BLaER1 (cell line): ENCODE results near the gene CYP26A1.
"Not testable (repeated sequence)": the region's sequence is repeated elsewhere in the genome, so short reads cannot be mapped to it uniquely, and the experiment has no call there.

ENCODE experiments used
- H3K27ac ChIP-seq: shearing (Covaris generic); formaldehyde crosslinking; 2 replicates; pipeline ENCODE4 v1.8.1; 2022
- H3K27me3 ChIP-seq: shearing (Covaris generic); formaldehyde crosslinking; 2 replicates; pipeline ENCODE4 v1.8.1; 2022
- H3K36me3 ChIP-seq: shearing (Covaris generic); formaldehyde crosslinking; 2 replicates; pipeline ENCODE4 v1.8.1; 2022
- H3K4me1 ChIP-seq: shearing (Covaris generic); formaldehyde crosslinking; 2 replicates; pipeline ENCODE4 v1.8.1; 2022
- H3K4me2 ChIP-seq: shearing (Covaris generic); formaldehyde crosslinking; 2 replicates; pipeline ENCODE4 v1.8.1; 2022
- H3K4me3 ChIP-seq: shearing (Covaris generic); formaldehyde crosslinking; 2 replicates; pipeline ENCODE4 v1.8.1; 2022
- H3K9ac ChIP-seq: shearing (Covaris generic); formaldehyde crosslinking; 2 replicates; pipeline ENCODE4 v1.8.1; 2022
- H3K9me3 ChIP-seq: shearing (Covaris generic); formaldehyde crosslinking; 2 replicates; pipeline ENCODE4 v1.8.1; 2022
- H4K20me1 ChIP-seq: shearing (Covaris generic); formaldehyde crosslinking; 2 replicates; pipeline ENCODE4 v1.8.1; 2022
- Cebpa-rat ChIP-seq: shearing (Covaris generic); IDR thresholded peaks from 2 replicates; pipeline ENCODE4 v1.8.1; 2022

The CYP26A1 gene

GRCh38 chr10:93087846-93088245, 14.2 kb downstream of the CYP26A1 start:
- Histone ChIP-seq H3K9ac (no peak overlapping the region), H3K4me1 (peaks cover 17% of the 10 kb centered on the region), H3K27me3 (no peaks in the 10 kb centered on the region), H4K20me1 (no peaks in the 10 kb centered on the region), H3K27ac (no peak overlapping the region), H3K9me3 (no peaks in the 10 kb centered on the region), H3K4me3 (no peak overlapping the region), H3K36me3 (no peaks in the 10 kb centered on the region), H3K4me2 (no peak overlapping the region)
- TF ChIP-seq Cebpa-rat: no peak

GRCh38 chr10:93088466-93088865, 14.8 kb downstream of the CYP26A1 start:
- Histone ChIP-seq H3K27me3 (no peaks in the 10 kb centered on the region), H3K4me3 (no peak overlapping the region), H3K27ac (no peak overlapping the region), H4K20me1 (no peaks in the 10 kb centered on the region), H3K9ac (no peak overlapping the region), H3K4me2 (no peak overlapping the region), H3K36me3 (no peaks in the 10 kb centered on the region), H3K4me1 (peaks cover 17% of the 10 kb centered on the region), H3K9me3 (no peaks in the 10 kb centered on the region)
- TF ChIP-seq Cebpa-rat: no peak

GRCh38 chr10:93090619-93091018, 16.9 kb downstream of the CYP26A1 start:
- Histone ChIP-seq H4K20me1 (no peaks in the 10 kb centered on the region), H3K4me2 (no peak overlapping the region), H3K4me1 (peaks cover 9% of the 10 kb centered on the region), H3K36me3 (no peaks in the 10 kb centered on the region), H3K4me3 (no peak overlapping the region), H3K27me3 (no peaks in the 10 kb centered on the region), H3K9me3 (no peaks in the 10 kb centered on the region), H3K9ac (no peak overlapping the region), H3K27ac (no peak overlapping the region)
- no peak for TF ChIP-seq Cebpa-rat

- H3K4me1 ChIP-seq: peaks cover 4% of the 10 kb centered on the region; the same call in 1 of the 2 replicates
- H3K4me3 ChIP-seq: no peak overlapping the region
- H3K27ac ChIP-seq: no peak overlapping the region
- no peak overlapping the region for H3K4me2 ChIP-seq
- H3K27me3 ChIP-seq: no peaks in the 10 kb centered on the region
- no peak overlapping the region for H3K9ac ChIP-seq
- no peaks in the 10 kb centered on the region for H3K36me3 ChIP-seq
- H4K20me1 ChIP-seq: no peaks in the 10 kb centered on the region
- TF ChIP-seq Cebpa-rat: peak; percentile 64
- no peaks in the 10 kb centered on the region for H3K9me3 ChIP-seq
Measured at GRCh38 chr10:93091960-93092359, 18.3 kb downstream of the CYP26A1 start.

- Histone ChIP-seq H3K4me1 (no peaks in the 10 kb centered on the region), H3K4me2 (no peak overlapping the region), H3K36me3 (no peaks in the 10 kb centered on the region), H3K9ac (no peak overlapping the region), H3K9me3 (no peaks in the 10 kb centered on the region), H4K20me1 (no peaks in the 10 kb centered on the region), H3K4me3 (no peak overlapping the region), H3K27ac (no peak overlapping the region), H3K27me3 (no peaks in the 10 kb centered on the region)
- no peak for TF ChIP-seq Cebpa-rat
Measured at GRCh38 chr10:93095225-93095624, 21.5 kb downstream of the CYP26A1 start.

GRCh38 chr10:93096901-93097300, 23.2 kb downstream of the CYP26A1 start:
- Histone ChIP-seq H3K27me3 (no peaks in the 10 kb centered on the region), H3K4me2 (no peak overlapping the region), H3K4me3 (no peak overlapping the region), H3K4me1 (no peaks in the 10 kb centered on the region), H3K9me3 (no peaks in the 10 kb centered on the region), H3K27ac (no peak overlapping the region), H4K20me1 (no peaks in the 10 kb centered on the region), H3K9ac (no peak overlapping the region), H3K36me3 (no peaks in the 10 kb centered on the region)
- TF ChIP-seq Cebpa-rat: no peak

- TF ChIP-seq Cebpa-rat: no peak
- H4K20me1 ChIP-seq: no peaks in the 10 kb centered on the region
- no peak overlapping the region for H3K27ac ChIP-seq
- H3K4me2 ChIP-seq: no peak overlapping the region
- H3K36me3 ChIP-seq: no peaks in the 10 kb centered on the region
- H3K27me3 ChIP-seq: no peaks in the 10 kb centered on the region
- no peaks in the 10 kb centered on the region for H3K4me1 ChIP-seq
- H3K4me3 ChIP-seq: no peak overlapping the region
- H3K9ac ChIP-seq: no peak overlapping the region
- no peaks in the 10 kb centered on the region for H3K9me3 ChIP-seq
Measured at GRCh38 chr10:93097386-93097785, 23.7 kb downstream of the CYP26A1 start.

GRCh38 chr10:93098816-93099215, 25.1 kb downstream of the CYP26A1 start:
- Histone ChIP-seq H3K4me3 (no peak overlapping the region), H3K36me3 (no peaks in the 10 kb centered on the region), H3K27me3 (no peaks in the 10 kb centered on the region), H3K4me2 (no peak overlapping the region), H3K27ac (no peak overlapping the region), H3K4me1 (no peaks in the 10 kb centered on the region), H4K20me1 (no peaks in the 10 kb centered on the region), H3K9ac (no peak overlapping the region), H3K9me3 (no peaks in the 10 kb centered on the region)
- no peak for TF ChIP-seq Cebpa-rat

- H3K4me2 ChIP-seq: no peak overlapping the region
- no peaks in the 10 kb centered on the region for H3K36me3 ChIP-seq
Measured at GRCh38 chr10:93099670-93100069, 26.0 kb downstream of the CYP26A1 start.

GRCh38 chr10:93101148-93101547, 27.5 kb downstream of the CYP26A1 start:
- H3K4me3 ChIP-seq, H3K4me1 ChIP-seq, H3K27me3 ChIP-seq, H4K20me1 ChIP-seq, H3K9me3 ChIP-seq, H3K9ac ChIP-seq, H3K36me3 ChIP-seq, H3K4me2 ChIP-seq, H3K27ac ChIP-seq: not testable (repeated sequence)

More at GRCh38 chr10:93099670-93100069, 26.0 kb downstream of the CYP26A1 start:
- no peak for TF ChIP-seq Cebpa-rat
- H3K4me1 ChIP-seq: no peaks in the 10 kb centered on the region
- H3K9ac ChIP-seq: no peak overlapping the region
- no peaks in the 10 kb centered on the region for H3K9me3 ChIP-seq
- no peak overlapping the region for H3K4me3 ChIP-seq
- H4K20me1 ChIP-seq: no peaks in the 10 kb centered on the region
- no peaks in the 10 kb centered on the region for H3K27me3 ChIP-seq
- H3K27ac ChIP-seq: no peak overlapping the region

- peaks cover 6% of the 10 kb centered on the region for H3K4me1 ChIP-seq
Measured at GRCh38 chr10:93103953-93104352, 30.3 kb downstream of the CYP26A1 start.

More at GRCh38 chr10:93103953-93104352, 30.3 kb downstream of the CYP26A1 start:
- H3K4me3 ChIP-seq: no peak overlapping the region
- H3K27me3 ChIP-seq: no peaks in the 10 kb centered on the region
- no peak overlapping the region for H3K27ac ChIP-seq
- H4K20me1 ChIP-seq: no peaks in the 10 kb centered on the region
- no peak overlapping the region for H3K4me2 ChIP-seq
- TF ChIP-seq Cebpa-rat: no peak
- H3K9ac ChIP-seq: no peak overlapping the region
- H3K36me3 ChIP-seq: no peaks in the 10 kb centered on the region
- no peaks in the 10 kb centered on the region for H3K9me3 ChIP-seq
